Ovary (tissue), 3 donors: Measurements from ENCODE around the gene PHLDB2.

Experiments
- EP300 ChIP-seq: sonication (generic); formaldehyde crosslinking; IDR thresholded peaks from one replicate; pipeline ENCODE4 v1.6.1; 2017; ENCODE audit warnings: antibody characterized with exemption
- TF ChIP-seq, protein P1 (sequence below), 3 donors: fragments of 450-650 bp in 2 of 3; fragments of 200-600 bp in 1 of 3; IDR thresholded peaks; one replicate each; pipeline versions ENCODE4 v1.5.1 to v1.8.0; 2016 to 2022; ENCODE audit warnings: antibody characterized with exemption in 3 of 3, mild to moderate bottlenecking in 1 of 3
- donor health status: DM: no; HTN: no; CAD: no.

GRCh38 chr3:111968319-111969054, 109.4 kb downstream of the PHLDB2 start:
- TF ChIP-seq, protein P1, sequence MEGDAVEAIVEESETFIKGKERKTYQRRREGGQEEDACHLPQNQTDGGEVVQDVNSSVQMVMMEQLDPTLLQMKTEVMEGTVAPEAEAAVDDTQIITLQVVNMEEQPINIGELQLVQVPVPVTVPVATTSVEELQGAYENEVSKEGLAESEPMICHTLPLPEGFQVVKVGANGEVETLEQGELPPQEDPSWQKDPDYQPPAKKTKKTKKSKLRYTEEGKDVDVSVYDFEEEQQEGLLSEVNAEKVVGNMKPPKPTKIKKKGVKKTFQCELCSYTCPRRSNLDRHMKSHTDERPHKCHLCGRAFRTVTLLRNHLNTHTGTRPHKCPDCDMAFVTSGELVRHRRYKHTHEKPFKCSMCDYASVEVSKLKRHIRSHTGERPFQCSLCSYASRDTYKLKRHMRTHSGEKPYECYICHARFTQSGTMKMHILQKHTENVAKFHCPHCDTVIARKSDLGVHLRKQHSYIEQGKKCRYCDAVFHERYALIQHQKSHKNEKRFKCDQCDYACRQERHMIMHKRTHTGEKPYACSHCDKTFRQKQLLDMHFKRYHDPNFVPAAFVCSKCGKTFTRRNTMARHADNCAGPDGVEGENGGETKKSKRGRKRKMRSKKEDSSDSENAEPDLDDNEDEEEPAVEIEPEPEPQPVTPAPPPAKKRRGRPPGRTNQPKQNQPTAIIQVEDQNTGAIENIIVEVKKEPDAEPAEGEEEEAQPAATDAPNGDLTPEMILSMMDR (IDR thresholded peaks at IDR 0.05), result no peak
- no peak for TF ChIP-seq EP300
